ENCODE results near the gene KLC1. TPM values are rescaled to one million over a fixed set of nuclear protein-coding genes. Genes with fewer than 3 reads are reported as not detected.

Gene KLC1
- total and polyA plus RNA-seq, 10 of the 15 experiments (the other 5 are each of a cell fraction or from before 2014, with no cell fraction given): 5.5 to 137 (median 76.1) TPM

- Histone ChIP-seq H3K9me3 (replicated peaks; ENCODE audit: control insufficient read depth, insufficient read depth, low read length) (no peaks in the 10 kb centered on the region), H3K9ac (ENCODE audit: control insufficient read depth, insufficient read depth, low read length) (no peak overlapping the region), H3K36me3 (ENCODE audit: control insufficient read depth in 2 of 2, insufficient read depth in 2 of 2, low read length in 1 of 2) (0 out of 4 replicates have a peak, but pooled peaks cover 0 to 3% of the 10 kb centered on the region in 2 experiments), H3K27me3 (replicated peaks in 1 of 2; ENCODE audit: control insufficient read depth in 2 of 2, insufficient read depth in 2 of 2, low read length in 1 of 2) (no peaks in the 10 kb centered on the region), H3K4me2 (ENCODE audit: control insufficient read depth, insufficient read depth) (peak overlapping the region; percentile 57), H3K79me2 (ENCODE audit: control insufficient read depth, insufficient read depth, low read length) (no peaks in the 10 kb centered on the region), H3K27ac (ENCODE audit: control insufficient read depth, insufficient read depth) (no peak overlapping the region), H2AFZ (ENCODE audit: control insufficient read depth, low read depth, low read length) (no peak overlapping the region), H3K4me1 (ENCODE audit: control insufficient read depth, insufficient read depth, low read length) (peaks cover 12% of the 10 kb centered on the region), H3K4me3 (no peak overlapping the region), H4K20me1 (ENCODE audit: control insufficient read depth, insufficient read depth) (no peaks in the 10 kb centered on the region)
- CTCF ChIA-PET: interaction anchor here (0.6 to 1.4 kb wide), 3 partner anchors 13 to 1083 kb away, joined by 3 read pairs; no protein-coding TSS in a partner anchor
- RAD21 ChIA-PET (ENCODE audit: unreplicated experiment): interaction anchor here (0.9 kb wide), 1 partner anchor 41 kb away, joined by 3 read pairs; no protein-coding TSS in a partner anchor
- no peak for DNase-seq (ENCODE audit: low read depth, low spot score)
- in situ Hi-C loops (cut with MboI) (no loop called here), intact Hi-C loops (cut with micrococcal nuclease; ENCODE audit: unreplicated experiment) (no loop called here)
- no TSS peak for BruUV-seq (replicated peaks)
- SMC1A ChIA-PET (ENCODE audit: uncharacterized antibody, unreplicated experiment): interaction anchor here (1.0 kb wide), 1 partner anchor 86 kb away, joined by 4 read pairs; no protein-coding TSS in a partner anchor
- POLR2A ChIA-PET: interaction anchor here (0.5 to 0.7 kb wide), 2 partner anchors 32 to 1404 kb away, joined by 4 read pairs; no protein-coding TSS in a partner anchor
- ATAC-seq: no peak
- no peak for FAIRE-seq
- TF ChIP-seq MTA2 (IDR thresholded peaks at IDR 0.05; ENCODE audit: low read depth): no peak
- no peak for TF ChIP-seq SKIL (IDR thresholded peaks at IDR 0.05; ENCODE audit: low read depth, poor library complexity, severe bottlenecking)
- TF ChIP-seq MEF2B (IDR thresholded peaks at IDR 0.05; ENCODE audit: partially characterized antibody, poor library complexity, severe bottlenecking): no peak
- TF ChIP-seq PRDM15 (CRISPR knock-in tag; IDR thresholded peaks at IDR 0.05): no peak
- 72% methylated on average over 11 of the region's 11 CpGs for WGBS (ENCODE audit: insufficient coverage, insufficient replicate concordance, low lambda C conversion rate, missing lambda C conversion rate)
Measured at GRCh38 chr14:103594265-103594664, 34.7 kb upstream of the KLC1 start.

Measured in GM12878 (cell line).